Measurements from ENCODE around the gene GRK5.
"Not testable (repeated sequence)": the region's sequence is repeated elsewhere in the genome, so short reads cannot be mapped to it uniquely, and the experiment has no call there.

Gene GRK5

GRCh38 chr10:119421891-119422681, 214.7 kb downstream of the GRK5 start:
- no peak for DNase-seq (ENCODE audit: low spot score)

GRCh38 chr10:119422682-119423509, 215.5 kb downstream of the GRK5 start:
- no peak for DNase-seq (ENCODE audit: low spot score)

- no peak for DNase-seq (ENCODE audit: low spot score)
Measured at GRCh38 chr10:119423510-119424257, 216.3 kb downstream of the GRK5 start.

- DNase-seq (ENCODE audit: low spot score): no peak
Measured at GRCh38 chr10:119424258-119424975, 217.0 kb downstream of the GRK5 start.

- DNase-seq (ENCODE audit: low spot score): no peak
Measured at GRCh38 chr10:119425102-119425880, 217.9 kb downstream of the GRK5 start.

- no peak for DNase-seq (ENCODE audit: low spot score)
Measured at GRCh38 chr10:119425881-119426170, 218.5 kb downstream of the GRK5 start.

GRCh38 chr10:119426699-119427098, 219.3 kb downstream of the GRK5 start:
- DNase-seq (ENCODE audit: low spot score): no peak

- DNase-seq (ENCODE audit: low spot score): no peak
Measured at GRCh38 chr10:119427263-119427864, 220.0 kb downstream of the GRK5 start.

- DNase-seq (ENCODE audit: low spot score): no peak
Measured at GRCh38 chr10:119428789-119429188, 221.4 kb downstream of the GRK5 start.

- no peak for DNase-seq (ENCODE audit: low spot score)
Measured at GRCh38 chr10:119429771-119430170, 222.4 kb downstream of the GRK5 start.

GRCh38 chr10:119431034-119431772, 223.8 kb downstream of the GRK5 start:
- DNase-seq (ENCODE audit: low spot score): no peak

- no peak for DNase-seq (ENCODE audit: low spot score)
Measured at GRCh38 chr10:119431773-119432135, 224.4 kb downstream of the GRK5 start.

- DNase-seq (ENCODE audit: low spot score): not testable (repeated sequence)
Measured at GRCh38 chr10:119434942-119435341, 227.6 kb downstream of the GRK5 start.

GRCh38 chr10:119438717-119439116, 231.3 kb downstream of the GRK5 start:
- DNase-seq (ENCODE audit: low spot score): no peak

GRCh38 chr10:119439922-119440321, 232.6 kb downstream of the GRK5 start:
- DNase-seq (ENCODE audit: low spot score): no peak

GRCh38 chr10:119441151-119441821, 233.9 kb downstream of the GRK5 start:
- DNase-seq (ENCODE audit: low spot score): no peak

GRCh38 chr10:119441921-119442757, 234.8 kb downstream of the GRK5 start:
- no peak for DNase-seq (ENCODE audit: low spot score)

- DNase-seq (ENCODE audit: low spot score): no peak
Measured at GRCh38 chr10:119442758-119443060, 235.3 kb downstream of the GRK5 start.

GRCh38 chr10:119443441-119443840, 236.1 kb downstream of the GRK5 start:
- DNase-seq (ENCODE audit: low spot score): no peak
